ENCODE data around the gene GRHL1.

- TF ChIP-seq FOXP2 (optimal IDR thresholded peaks at IDR 0.05; ENCODE audit: control extremely low read depth, extremely low read length, insufficient read depth) (no peak), POLR2AphosphoS5 (IDR thresholded peaks at IDR 0.05; ENCODE audit: borderline replicate concordance, low read depth, low read length) (no peak)
These were observed 52.9 kb downstream of the GRHL1 start for GRCh38 chr2:10004401-10004800.
